GM20431 (cell line): Measurements from ENCODE around the gene COG1.

Experiments used
- in situ Hi-C: fragments of 300-500 bp; cut with MseI, MboI; formaldehyde crosslinking; loops from one replicate; pipeline ENCODE4 v1.15.0; 2020; ENCODE audit warnings: low sequenced_read_pairs; ENCODE audit not compliant: unreplicated experiment

COG1 gene

DNA sequence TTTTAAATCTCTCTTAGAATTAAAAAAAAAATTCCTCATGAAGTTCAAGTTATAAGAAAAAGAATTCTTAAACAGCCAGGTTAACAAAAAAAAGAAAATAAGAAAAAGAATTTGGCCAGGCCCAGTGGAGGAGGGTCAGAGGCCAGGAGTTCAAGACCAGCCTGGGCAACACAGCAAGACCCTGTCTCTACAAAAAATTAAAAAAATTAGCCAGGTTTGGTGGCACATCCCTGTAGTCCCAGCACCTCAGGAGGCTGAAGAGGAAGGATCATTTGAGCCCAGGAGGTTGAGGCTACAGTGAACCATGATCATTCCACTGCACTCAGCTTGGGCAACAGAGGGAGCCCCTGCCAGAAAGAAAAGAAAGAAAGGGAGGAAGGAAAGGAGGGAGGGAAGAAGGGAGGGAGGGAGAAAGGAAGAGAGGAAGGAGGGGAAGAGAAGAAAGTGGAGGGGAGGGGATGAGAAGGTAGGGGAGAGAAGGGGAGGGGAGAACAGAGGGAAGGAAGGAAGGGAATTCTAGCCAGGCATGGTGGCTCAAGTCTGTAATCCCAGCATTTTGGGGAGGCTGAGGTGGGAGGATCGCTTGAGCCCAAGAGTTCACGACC lies 30.9 kb downstream of the COG1 start:
- in situ Hi-C loops: no loop called here

DNA sequence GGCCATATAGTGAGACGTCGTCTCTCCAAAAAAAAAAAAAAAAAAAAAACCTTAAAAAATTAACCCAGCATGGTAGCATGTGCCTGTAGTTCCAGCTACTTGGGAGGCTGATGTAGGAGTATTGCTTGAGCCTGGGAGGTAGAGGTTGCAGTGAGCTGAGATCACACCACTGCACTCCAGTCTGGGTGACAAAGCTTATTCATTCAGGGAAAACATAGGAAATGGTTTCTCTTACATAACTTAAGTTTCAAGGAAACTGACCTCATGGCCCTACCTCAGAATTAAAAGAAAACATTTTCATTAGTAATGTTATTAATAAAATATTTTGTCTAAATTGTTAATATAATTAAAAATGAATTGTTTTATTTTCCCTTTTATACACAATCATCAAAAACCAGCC lies 31.4 kb downstream of the COG1 start:
- in situ Hi-C loops: no loop called here

DNA sequence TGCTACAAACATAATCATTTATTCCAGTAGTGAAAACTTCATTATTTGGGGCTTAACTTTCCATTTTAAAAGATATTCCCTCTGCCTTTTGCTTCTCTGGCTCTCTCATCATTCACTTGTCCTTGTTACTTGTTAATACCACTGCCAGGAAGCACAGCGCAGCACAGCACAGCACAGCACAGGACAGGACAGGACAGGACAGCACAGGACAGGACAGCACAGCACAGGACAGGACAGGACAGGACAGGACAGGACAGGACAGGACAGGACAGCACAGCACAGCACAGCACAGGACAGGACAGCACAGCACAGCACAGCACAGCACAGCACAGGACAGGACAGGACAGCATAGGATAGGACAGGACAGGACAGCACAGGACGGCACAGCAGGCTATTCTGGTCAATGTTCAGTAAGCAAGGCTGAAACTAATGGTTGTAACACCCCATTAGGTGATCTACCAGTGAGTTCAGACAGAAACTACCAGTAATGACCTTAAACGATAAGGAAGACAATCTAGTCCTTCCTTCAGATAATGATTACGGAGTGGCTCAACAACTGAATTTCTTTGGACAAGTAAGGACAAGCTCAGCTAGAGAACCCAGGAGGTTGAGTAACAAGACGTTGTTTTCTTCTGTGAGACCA lies 31.9 kb downstream of the COG1 start:
- in situ Hi-C loops: no loop called here

DNA sequence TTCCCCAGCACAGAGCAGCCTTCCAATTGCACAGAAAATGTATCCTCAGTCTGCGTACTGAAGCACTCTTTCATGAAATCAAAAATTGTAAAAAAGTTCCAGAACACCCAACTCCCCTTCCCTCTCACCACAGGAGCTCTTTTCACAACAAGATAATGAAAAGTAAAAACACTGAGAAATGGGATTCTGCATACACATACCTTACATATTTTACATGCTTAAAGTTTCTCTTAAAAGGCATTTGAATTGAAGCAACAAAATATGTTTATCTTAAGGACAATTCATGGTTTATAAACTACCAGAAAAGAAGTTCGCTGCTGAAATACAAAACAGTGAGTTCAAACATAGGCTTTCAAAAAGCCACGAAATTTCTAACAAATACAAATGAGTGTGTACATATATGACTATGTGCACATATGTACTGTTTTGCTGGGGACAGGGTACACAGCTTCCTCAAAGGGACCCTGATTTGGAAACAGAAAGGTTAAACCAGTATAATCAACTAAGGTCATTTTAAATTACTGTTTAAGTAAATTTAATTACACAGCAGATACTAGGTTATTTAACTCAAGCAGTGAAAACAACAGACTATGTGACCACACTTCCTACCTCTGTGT lies 33.8 kb downstream of the COG1 start:
- in situ Hi-C loops: no loop called here

DNA sequence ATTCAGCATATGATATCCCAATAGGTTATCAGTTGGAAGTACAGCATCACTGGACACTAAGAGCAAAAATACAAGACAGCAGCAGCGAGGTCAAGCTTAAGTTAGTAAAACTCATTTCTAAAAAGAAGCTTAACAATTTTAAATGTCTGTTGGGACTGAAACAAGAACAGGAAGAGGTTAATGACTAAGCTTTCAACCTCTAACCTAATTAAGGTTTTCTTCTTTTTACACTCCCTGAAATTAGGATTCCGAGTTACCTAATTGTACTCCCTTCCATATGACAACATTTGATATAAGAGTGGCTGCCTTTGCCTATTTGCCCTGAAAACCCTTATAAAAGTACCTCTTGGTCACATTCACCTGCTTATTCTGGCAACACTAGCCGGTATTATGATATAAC lies 34.5 kb downstream of the COG1 start:
- in situ Hi-C loops: no loop called here

DNA sequence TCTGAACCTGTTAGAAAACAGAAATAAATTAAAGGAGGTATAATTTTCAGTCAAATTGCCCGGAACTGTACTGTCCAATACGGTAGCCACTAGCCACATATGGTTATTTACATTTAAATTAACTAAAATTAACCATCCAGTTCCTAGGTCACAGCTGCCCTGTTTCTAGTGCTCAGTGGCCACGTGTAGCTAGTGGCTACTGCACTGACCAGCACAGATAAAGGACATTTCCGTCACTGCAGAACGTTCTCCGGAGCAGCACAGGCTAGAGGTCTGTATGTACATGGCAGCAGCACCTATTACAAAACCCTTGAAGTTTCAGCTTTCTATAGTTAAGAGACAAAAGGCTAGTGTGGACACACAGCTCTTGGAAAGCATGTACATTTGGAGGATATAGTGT lies 35.1 kb downstream of the COG1 start:
- in situ Hi-C loops: no loop called here

DNA sequence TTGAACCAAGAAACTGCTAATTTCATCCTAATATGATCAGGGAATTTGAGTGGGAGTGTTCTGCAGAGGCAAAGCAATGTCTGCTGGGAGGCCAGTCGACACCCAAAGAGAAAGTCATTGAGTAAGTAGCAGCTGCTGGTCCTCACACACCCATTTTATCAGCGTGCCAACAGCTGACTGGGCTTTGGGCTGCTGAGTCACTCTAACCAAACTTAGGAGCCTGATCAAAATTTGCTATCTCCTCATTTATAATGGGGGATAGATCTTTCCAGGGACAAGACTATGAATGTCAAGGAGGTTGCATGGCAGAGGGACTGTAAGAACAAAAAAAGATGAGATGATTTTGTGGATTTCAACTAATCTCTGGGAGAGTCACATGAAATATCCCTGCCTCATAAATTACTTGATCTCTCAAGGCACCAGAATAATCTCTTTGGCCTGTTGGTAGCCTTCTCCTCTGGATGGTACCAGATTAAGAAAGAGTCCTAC lies 35.9 kb downstream of the COG1 start:
- in situ Hi-C loops: no loop called here

DNA sequence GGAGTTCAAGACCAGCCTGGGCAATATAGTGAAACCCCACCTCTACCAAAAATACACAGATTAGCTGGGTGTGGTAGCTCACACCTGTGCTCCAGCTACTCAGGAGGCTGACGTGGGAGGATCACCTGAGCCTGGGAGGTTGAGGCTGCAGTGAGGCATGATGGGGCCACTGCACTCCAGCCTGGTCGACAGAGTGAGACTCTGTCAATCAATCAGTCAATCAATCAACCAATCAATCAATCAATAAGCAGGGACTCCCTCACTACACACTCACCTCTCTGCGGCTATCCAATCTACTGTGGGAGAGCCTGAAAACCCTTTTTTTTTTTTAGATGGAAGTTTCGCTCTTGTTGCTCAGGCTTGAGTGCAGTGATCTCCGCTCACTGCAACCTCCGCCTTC lies 37.2 kb downstream of the COG1 start:
- in situ Hi-C loops: no loop called here

DNA sequence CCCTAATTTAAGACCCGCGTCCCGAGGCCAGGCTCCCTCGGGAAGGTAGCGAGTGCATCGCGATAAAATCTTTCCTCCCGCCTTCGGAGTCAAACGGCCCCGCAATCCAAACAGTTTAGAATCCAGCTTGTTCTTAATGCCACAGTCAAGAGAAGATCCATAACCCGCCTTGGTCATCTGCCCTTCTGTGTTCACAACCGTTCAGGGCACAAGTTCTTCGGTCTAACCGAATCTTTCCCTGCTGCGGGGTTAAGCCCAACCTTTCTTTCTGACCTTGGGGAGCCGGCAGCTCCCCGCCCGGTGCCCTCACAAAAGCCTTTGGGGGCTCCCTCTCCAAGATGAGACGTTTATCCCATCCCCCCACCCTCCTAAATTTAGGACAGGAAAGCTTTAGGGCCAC lies 38.5 kb downstream of the COG1 start:
- in situ Hi-C loops: no loop called here

DNA sequence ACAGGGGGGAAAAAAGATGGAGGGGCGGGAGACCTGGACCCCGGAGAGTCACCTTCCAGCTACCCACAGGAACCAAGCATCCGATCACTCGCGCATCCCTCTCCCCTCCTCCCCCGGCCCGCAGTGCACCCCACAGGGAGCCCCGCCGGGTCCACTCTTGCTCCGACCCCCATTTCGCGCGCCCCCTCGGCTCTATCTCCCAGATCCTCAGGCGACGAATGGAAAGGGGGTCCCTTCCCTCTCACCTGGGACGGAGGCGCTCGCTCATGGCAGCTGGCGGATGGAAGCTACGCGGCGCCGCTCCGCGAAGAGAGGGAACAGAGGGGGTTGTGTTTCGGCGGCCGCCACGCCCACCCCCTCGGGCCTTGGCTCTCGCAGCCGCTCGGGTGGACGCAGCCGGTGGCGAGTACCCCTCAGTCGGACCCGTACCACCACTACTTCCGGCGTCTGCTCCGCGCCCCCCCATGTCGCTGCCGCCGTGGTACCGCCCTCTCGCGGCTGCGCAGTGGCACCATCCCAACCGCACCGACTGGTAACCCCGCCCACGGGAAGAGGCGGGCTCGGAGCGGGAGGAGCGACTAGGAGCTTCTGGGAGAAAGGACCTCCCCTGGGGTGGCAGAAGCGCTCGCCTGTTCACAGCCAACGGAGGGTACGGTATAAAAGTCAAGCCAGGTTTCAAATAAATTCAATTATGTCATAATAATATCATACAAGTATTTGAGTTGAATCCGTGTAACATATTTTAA lies 39.2 kb downstream of the COG1 start:
- in situ Hi-C loops: no loop called here

DNA sequence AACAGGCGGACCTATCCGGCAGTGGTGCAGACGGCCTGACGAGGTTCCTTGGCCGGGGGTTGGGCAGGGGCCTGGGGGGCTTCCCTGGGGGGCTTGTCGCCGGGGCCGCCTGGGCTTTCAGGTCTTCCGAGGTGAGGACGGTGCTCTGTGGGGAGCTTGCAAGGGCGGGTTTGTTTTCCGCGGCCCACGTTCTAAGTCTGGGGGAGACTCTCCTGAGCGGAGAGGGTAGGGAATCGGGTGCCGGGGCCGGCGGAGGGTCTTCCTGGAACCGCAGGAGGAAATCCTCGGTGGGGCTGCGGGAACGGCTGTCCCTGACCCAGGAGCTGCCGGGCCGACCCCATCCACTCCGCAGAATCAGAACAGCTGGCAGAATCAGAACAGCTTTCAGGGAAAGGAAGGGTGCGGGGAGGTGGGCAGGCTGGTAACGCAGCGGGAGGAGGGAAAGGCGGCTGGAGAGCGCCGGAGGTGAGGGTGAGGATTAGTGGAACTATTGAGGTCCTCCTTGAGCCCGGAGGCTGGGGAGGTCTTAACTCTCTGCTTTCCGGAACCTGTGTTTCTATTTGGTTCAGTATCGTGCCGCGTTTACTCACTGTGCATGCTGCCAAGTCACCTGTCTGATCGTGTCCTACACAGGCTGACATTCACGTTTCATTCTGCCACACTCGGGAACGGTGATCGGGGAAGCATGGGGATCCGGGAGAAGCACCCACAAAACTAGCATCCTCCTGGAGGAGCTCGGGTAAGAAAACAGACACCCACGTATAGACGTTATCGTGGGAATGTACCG lies 39.9 kb downstream of the COG1 start:
- in situ Hi-C loops: no loop called here

DNA sequence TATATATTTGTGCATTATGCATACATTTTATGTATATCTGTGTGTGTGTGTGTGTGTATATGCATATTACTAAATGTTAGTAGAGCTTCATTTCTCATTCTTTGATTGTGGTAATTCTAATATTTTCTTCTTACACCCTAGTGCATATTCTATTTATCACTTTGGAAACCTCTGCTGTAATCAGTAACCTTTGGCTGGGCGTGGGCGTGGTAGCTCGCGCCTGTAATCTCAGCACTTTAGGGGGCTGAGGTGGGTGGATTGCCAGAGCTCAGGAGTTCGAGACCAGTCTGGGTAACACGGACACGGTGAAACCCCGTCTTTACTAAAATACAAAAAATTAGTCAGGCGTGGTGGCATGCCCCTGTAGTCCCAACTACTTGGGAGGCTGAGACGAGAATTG lies 41.9 kb downstream of the COG1 start:
- in situ Hi-C loops: no loop called here

DNA sequence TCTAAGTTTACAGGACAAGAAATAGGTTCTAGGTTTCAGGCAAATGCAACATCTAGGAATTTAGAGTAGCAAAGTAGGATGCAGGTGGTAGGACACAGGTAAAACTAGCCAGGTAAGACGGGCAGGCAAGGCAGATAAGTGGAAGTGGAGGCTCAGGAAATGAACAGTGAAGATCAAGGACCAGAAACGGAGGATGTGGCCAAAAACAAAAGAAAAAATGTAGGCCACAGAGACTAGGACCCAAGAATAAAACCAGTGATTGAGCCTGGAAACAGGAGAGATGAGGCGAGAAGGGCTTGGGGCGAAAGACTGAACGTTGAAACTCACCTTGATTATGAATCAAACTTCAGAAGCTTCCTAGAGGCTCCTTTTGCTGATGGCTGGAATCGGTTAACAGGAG lies 44.9 kb downstream of the COG1 start:
- in situ Hi-C loops: no loop called here

DNA sequence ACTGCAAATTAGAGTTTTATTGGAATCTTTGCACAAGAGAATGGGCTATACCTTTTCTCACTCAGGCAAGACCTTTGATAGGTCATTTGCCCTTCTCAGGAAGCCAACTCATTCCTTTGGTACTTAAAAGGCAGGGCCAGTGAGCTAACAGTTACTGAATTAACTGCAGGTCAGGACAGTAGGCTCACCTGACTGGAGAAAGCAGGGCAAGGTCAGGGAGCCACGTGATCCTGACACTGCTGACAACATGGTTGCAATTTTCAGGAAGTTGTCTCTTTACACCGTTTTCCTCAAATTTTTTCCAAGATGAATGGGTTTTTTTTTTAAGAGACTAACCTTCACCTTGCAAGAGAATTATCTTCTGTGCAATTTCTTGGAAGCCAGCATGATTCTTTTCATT lies 47.7 kb downstream of the COG1 start:
- in situ Hi-C loops: no loop called here

DNA sequence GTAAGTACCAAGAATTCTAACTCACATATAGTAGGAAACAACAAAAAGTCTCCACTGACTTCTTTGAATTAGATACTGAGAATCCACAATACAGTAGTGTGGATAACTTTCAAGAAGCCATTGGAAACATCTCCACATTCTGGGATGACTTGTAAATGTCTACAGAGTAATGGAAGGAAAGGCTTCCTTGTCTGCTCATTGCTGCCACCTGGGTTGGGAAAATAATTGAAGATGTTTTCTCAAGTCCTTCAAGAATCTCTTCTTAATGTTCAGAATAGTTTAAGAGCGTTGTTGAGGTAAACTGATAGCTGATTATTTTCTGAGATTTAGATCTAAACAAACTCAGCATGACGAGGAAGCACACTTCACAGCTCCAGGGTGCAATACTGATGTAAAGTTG lies 54.9 kb downstream of the COG1 start:
- in situ Hi-C loops: no loop called here

DNA sequence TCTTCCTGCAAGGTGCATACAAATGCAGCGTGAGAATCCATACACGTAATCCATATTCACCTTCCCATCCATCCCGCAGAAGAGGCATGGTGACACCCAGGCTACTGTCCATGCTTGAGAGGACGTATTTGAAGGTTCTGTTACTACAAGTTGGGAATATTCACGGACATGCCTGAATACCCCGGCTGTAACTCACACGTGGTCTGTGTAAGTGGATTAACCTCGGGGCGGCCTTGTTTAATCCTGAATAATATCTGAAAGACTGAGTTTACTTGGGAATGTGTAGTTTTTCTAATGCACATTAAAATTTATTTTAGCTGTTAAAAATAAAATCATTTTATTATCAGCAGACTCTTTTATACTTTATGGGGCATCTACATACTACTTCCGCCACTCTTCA lies 55.7 kb downstream of the COG1 start:
- in situ Hi-C loops: no loop called here

DNA sequence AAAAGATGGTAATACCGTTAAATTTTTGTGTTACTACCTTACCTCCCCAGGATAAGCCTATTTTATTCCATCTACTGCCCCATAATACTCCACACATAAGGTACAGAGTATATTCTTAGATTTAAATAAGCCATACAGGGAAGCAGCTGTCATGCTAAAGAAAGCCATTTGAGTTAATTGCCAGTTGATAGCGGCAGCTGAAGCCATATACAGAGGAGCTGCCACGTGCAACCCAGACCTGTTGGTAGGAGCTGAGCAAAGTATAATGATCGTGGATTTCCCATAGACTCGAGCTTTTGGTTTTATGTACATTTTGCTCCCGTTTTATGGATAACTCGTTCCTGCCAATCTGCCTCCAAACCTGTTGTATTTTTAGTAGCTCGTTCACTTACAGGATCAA lies 56.8 kb downstream of the COG1 start:
- in situ Hi-C loops: loop anchor here (5.0 kb wide), 1 partner anchor 123 kb away; no protein-coding TSS in a partner anchor

DNA sequence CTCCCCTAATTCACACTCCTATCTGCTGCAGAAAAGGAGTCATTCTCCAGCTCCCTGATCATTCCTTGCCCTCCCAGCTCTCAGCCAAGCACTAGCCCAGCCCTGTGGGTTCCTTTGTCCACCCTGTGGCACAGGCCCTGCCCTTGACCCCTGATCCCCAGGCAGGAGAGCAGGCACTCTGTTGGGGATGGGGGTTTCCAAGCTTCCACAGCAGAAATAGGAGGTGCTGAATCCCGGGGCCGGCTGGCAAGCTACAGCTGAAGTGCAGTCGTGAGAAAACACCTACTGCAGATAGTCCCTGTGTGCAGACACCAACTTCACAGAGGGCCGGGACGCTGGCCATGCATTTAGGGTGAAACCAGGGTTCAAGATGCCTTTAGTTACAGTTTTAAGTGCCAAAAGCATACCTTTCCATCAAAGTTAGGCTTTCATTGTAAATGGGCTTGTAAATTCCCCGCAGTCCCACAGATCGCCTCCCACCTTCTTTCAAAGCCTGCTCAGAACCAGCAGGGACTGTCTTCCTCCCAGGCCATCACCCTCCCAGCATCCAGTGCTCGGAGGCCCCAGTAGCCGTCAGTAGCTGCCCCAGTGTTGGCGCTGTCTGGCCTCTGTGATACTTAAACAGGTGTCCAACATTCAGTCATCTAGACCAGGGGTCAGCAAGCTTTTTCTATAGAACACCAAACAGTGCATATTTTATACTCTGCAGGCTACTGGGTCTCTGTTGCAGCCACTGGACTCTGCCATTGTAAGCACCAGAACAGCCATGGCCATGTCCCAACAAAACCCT lies 58.2 kb downstream of the COG1 start:
- in situ Hi-C loops: loop anchor here (5.0 kb wide), 1 partner anchor 121 kb away; no protein-coding TSS in a partner anchor

DNA sequence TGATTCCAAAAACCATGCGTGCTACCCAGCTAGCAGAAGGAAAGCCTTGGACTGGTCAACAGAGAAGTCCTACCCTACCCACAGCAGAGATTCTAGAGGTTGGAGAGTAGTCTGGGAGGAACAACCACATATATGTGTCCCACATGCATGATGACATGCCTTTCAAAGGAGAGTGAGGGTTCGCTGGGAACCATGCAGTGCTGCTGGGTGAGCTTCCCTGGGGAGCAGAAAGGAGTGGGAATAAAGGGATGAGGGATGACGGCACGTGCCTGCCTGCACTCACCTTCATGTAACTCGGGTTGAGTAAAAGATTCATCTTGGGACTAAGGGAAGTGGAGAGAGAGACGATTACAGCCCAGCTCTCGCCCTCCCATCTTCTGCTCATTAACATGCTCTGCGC lies 59.0 kb downstream of the COG1 start:
- in situ Hi-C loops: loop anchor here (5.0 kb wide), 1 partner anchor 120 kb away; no protein-coding TSS in a partner anchor
